HepG2 (cell line): ENCODE measurements around the gene GDF7. TPM values are rescaled to one million over a fixed set of nuclear protein-coding genes. Genes with fewer than 3 reads are reported as not detected.

Experiments
- AHR ChIP-seq: IDR thresholded peaks from 2 replicates; pipeline ENCODE4 v1.6.1; 2018; ENCODE audit warnings: missing genetic modification reagents, missing compliant biosample characterization
- EED ChIP-seq: sonication (generic); formaldehyde crosslinking; IDR thresholded peaks from 2 replicates; pipeline ENCODE4 v1.5.0; 2020; ENCODE audit warnings: mild to moderate bottlenecking, missing genetic modification reagents
- RELA ChIP-seq: sonication (generic); formaldehyde crosslinking; IDR thresholded peaks from 2 replicates; pipeline ENCODE4 v1.4.0; 2020; ENCODE audit warnings: missing genetic modification reagents
- REST ChIP-seq, 2 experiments: IDR thresholded peaks; 2 replicates each; pipeline ENCODE4 v1.6.1; 2011 to 2012; ENCODE audit warnings: low read length in 2 of 2, borderline replicate concordance in 1 of 2, low read depth in 1 of 2, mild to moderate bottlenecking in 1 of 2, moderate library complexity in 1 of 2
- SMARCE1 ChIP-seq: fragments of 450-650 bp; IDR thresholded peaks from 2 replicates; pipeline ENCODE4 v1.6.1; 2017; ENCODE audit warnings: borderline replicate concordance
- SP5 ChIP-seq: IDR thresholded peaks from 2 replicates; pipeline ENCODE4 v1.6.1; 2016; ENCODE audit warnings: low read depth, borderline replicate concordance
- ZNF713 ChIP-seq: sonication (generic); formaldehyde crosslinking; IDR thresholded peaks from 2 replicates; pipeline ENCODE4 v1.4.0; 2020; ENCODE audit warnings: mild to moderate bottlenecking, missing genetic modification reagents
- polyA plus RNA-seq, 8 experiments: library from polyadenylated mRNA; depleted of rRNA in 3 of 8; stranded (reverse) in 7 of 8; unstranded in 1 of 8; fragments of >200 nt; fragmentation: Illumina TruSeq in 4 of 8; extraction: Trizol in 4 of 8; gene quantifications; 2 replicates each; pipeline versions ENCODE4 v1.2.1 to v1.2.3, GENCODE V29; 2011 to 2016; ENCODE audit warnings: low read depth in 4 of 8, missing spikeins in 1 of 8, mixed read lengths in 1 of 8; ENCODE audit not compliant: insufficient read depth in 1 of 8
- total RNA-seq, 5 experiments: library from RNA; depleted of rRNA; stranded (reverse); fragments of >200 nt; fragmentation: Illumina TruSeq; extraction: Trizol; gene quantifications; 2 replicates each; pipeline ENCODE4 v1.2.3, GENCODE V29; 2016; ENCODE audit warnings: low read depth in 1 of 5
- TF ChIP-seq, protein P1 (sequence below): sonication (generic); formaldehyde crosslinking; IDR thresholded peaks from 2 replicates; pipeline ENCODE4 v1.4.0; 2020; ENCODE audit warnings: mild to moderate bottlenecking, missing genetic modification reagents
- TF ChIP-seq, protein P2 (sequence below): sonication (generic); formaldehyde crosslinking; IDR thresholded peaks from 2 replicates; pipeline ENCODE4 v1.4.0; 2020; ENCODE audit warnings: missing genetic modification reagents, low read depth, mild to moderate bottlenecking, borderline replicate concordance
- TF ChIP-seq, protein P3 (sequence below): sonication (generic); formaldehyde crosslinking; IDR thresholded peaks from 2 replicates; pipeline ENCODE4 v1.8.0; 2022; ENCODE audit warnings: mild to moderate bottlenecking, missing genetic modification reagents, moderate library complexity

Gene GDF7
- total and polyA plus RNA-seq, 2 of the 13 experiments (the other 11 are each of a cell fraction or from before 2014, with no cell fraction given): 1.6 to 15.0 TPM

- TF ChIP-seq REST (IDR thresholded peaks at IDR 0.05; ENCODE audit: borderline replicate concordance in 1 of 2, low read depth in 1 of 2, low read length in 2 of 2): 0 out of 4 replicates have a peak, but pooled peaks of 1 of the 2 experiments have one; percentile 46
- TF ChIP-seq ZNF713 (CRISPR knock-in tag): 0 out of 2 replicates have a peak, but pooled peaks have one; percentile 15
- TF ChIP-seq, protein P1, sequence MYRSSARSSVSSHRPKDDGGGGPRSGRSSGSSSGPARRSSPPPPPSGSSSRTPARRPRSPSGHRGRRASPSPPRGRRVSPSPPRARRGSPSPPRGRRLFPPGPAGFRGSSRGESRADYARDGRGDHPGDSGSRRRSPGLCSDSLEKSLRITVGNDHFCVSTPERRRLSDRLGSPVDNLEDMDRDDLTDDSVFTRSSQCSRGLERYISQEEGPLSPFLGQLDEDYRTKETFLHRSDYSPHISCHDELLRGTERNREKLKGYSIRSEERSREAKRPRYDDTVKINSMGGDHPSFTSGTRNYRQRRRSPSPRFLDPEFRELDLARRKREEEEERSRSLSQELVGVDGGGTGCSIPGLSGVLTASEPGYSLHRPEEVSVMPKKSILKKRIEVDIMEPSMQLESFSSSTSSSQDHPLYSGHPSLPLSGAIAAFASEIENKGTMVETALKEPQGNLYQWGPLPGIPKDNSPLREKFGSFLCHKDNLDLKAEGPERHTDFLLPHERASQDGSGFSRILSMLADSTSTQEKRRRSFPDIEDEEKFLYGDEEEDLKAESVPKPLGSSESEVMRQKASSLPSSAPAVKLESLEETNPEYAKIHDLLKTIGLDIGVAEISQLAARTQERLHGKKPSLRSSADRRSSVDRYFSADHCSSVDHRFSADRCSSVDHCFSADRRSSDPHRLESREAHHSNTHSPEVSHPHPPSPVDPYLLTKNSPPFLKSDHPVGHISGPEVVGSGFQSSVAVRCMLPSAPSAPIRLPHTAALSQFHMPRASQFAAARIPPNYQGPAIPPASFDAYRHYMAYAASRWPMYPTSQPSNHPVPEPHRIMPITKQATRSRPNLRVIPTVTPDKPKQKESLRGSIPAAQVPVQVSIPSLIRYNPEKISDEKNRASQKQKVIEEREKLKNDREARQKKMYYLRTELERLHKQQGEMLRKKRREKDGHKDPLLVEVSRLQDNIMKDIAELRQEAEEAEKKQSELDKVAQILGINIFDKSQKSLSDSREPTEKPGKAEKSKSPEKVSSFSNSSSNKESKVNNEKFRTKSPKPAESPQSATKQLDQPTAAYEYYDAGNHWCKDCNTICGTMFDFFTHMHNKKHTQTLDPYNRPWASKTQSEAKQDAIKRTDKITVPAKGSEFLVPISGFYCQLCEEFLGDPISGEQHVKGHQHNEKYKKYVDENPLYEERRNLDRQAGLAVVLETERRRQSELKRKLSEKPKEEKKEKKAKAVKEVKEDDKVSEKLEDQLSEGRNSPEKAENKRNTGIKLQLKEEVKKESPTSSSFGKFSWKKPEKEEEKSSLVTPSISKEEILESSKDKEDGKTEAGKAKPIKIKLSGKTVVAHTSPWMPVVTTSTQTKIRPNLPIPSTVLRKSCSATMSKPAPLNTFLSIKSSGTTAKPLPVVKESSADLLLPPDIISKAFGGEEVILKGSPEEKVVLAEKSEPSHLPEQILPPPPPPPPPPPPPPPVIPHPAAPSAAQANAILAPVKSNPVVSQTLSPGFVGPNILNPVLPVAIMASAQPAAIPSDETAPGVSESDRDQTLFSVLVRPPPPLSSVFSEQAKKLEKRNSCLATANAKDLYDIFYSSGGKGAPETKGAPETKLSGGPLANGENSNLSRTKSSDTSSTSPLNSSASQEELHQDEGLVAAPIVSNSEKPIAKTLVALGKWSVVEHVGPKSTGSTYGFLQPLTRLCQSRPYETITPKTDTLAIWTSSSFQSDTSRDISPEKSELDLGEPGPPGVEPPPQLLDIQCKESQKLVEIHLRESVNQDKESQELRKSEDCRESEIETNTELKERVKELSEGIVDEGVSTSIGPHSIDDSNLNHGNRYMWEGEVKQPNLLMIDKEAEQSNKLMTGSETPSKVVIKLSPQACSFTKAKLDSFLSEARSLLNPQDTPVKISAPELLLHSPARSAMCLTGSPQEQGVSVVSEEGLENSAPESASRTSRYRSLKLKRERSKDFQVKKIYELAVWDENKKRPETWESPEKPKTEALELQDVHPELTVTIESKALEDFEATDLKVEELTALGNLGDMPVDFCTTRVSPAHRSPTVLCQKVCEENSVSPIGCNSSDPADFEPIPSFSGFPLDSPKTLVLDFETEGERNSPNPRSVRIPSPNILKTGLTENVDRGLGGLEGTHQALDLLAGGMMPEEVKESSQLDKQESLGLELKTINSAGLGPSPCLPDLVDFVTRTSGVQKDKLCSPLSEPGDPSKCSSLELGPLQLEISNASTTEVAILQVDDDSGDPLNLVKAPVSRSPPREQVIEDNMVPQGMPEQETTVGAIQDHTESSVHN (CRISPR knock-in tag): no peak
- TF ChIP-seq, protein P2, sequence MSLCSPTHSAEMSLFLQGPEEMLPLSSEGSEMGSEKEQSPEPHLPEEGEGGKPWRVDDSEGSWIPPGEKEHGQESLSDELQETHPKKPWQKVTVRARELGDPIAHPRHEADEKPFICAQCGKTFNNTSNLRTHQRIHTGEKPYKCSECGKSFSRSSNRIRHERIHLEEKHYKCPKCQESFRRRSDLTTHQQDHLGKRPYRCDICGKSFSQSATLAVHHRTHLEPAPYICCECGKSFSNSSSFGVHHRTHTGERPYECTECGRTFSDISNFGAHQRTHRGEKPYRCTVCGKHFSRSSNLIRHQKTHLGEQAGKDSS: peak; percentile 87; the same call in 1 of the 2 replicates
- peak; percentile 41; the same call in 1 of the 2 replicates for TF ChIP-seq RELA
- TF ChIP-seq SMARCE1: no peak
- peak; percentile 88 for TF ChIP-seq SP5 (CRISPR knock-in tag)
- TF ChIP-seq, protein P3, sequence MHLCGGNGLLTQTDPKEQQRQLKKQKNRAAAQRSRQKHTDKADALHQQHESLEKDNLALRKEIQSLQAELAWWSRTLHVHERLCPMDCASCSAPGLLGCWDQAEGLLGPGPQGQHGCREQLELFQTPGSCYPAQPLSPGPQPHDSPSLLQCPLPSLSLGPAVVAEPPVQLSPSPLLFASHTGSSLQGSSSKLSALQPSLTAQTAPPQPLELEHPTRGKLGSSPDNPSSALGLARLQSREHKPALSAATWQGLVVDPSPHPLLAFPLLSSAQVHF (CRISPR knock-in tag): no peak
- 0 out of 2 replicates have a peak, but pooled peaks have one; percentile 37 for TF ChIP-seq EED (CRISPR knock-in tag)
- TF ChIP-seq AHR (CRISPR knock-in tag): peak; percentile 68; the same call in 1 of the 2 replicates
Observed at GRCh38 chr2:20650877-20651730, 15.8 kb upstream of the GDF7 start, which contains the start of gene HS1BP3 (continued).
